Suprapubic skin (tissue), 4 donors: ENCODE results near the gene HS6ST1. TPM values are rescaled to one million over a fixed set of nuclear protein-coding genes. Genes with fewer than 3 reads are reported as not detected.
A peak's percentile ranks its signal among the peaks of the same experiment; 100 is the strongest.

Source experiments
- DNase-seq, 2 donors: peaks; one replicate each; pipeline ENCODE4 v3.0.0-alpha.2; 2019; ENCODE audit warnings: low spot score in 2 of 2
- H3K27ac ChIP-seq: fragments of 200-600 bp; sonication (generic); one replicate; pipeline ENCODE4 v1.5.1; 2019
- H3K27me3 ChIP-seq: fragments of 200-600 bp; sonication (generic); one replicate; pipeline ENCODE4 v1.5.1; 2019
- H3K36me3 ChIP-seq: fragments of 200-600 bp; sonication (generic); one replicate; pipeline ENCODE4 v1.5.1; 2019
- H3K4me1 ChIP-seq: fragments of 200-600 bp; sonication (generic); one replicate; pipeline ENCODE4 v1.5.1; 2019
- H3K4me3 ChIP-seq: fragments of 200-600 bp; sonication (generic); one replicate; pipeline ENCODE4 v1.5.1; 2019; ENCODE audit warnings: mild to moderate bottlenecking
- H3K9me3 ChIP-seq: fragments of 200-600 bp; sonication (generic); one replicate; pipeline ENCODE4 v1.5.1; 2019
- EP300 ChIP-seq: sonication (generic); formaldehyde crosslinking; IDR thresholded peaks from one replicate; pipeline ENCODE4 v1.6.1; 2017; ENCODE audit warnings: antibody characterized with exemption
- POLR2A ChIP-seq, 2 donors: fragments of 450-650 bp; IDR thresholded peaks; one replicate each; pipeline ENCODE4 v1.6.1; 2017; ENCODE audit warnings: antibody characterized with exemption in 2 of 2, mild to moderate bottlenecking in 2 of 2, moderate library complexity in 2 of 2
- POLR2AphosphoS5 ChIP-seq, 3 donors: sonication (generic); formaldehyde crosslinking; IDR thresholded peaks; one replicate each; pipeline ENCODE4 v1.6.1; 2017; ENCODE audit warnings: antibody characterized with exemption in 3 of 3
- WGBS: methylation state at CpG from one replicate; pipeline ENCODE4 v1.1.5; 2018; 5-methylcytosine and 5-hydroxymethylcytosine counted together
- total RNA-seq, 4 donors: library from RNA; depleted of rRNA; stranded (reverse); fragments of >200 nt; gene quantifications; one replicate each; pipeline ENCODE4 v1.1.0, GENCODE V29; 2016
- TF ChIP-seq, protein P1 (sequence below), 2 donors: fragments of 200-600 bp in 1 of 2; fragments of 450-650 bp in 1 of 2; sonication (generic) in 1 of 2; IDR thresholded peaks; one replicate each; pipeline ENCODE4 v1.5.1; 2016 to 2019; ENCODE audit warnings: antibody characterized with exemption in 2 of 2, mild to moderate bottlenecking in 1 of 2, moderate library complexity in 1 of 2

HS6ST1 gene
- total RNA-seq, 4 donors from 2014 or later, result 55.7 to 75.0 (median 67.3) TPM

GRCh38 chr2:128314348-128315121 lies 4.1 kb downstream of the HS6ST1 start:
- TF ChIP-seq POLR2A (IDR thresholded peaks at IDR 0.05), result no peak
- TF ChIP-seq, protein P1, sequence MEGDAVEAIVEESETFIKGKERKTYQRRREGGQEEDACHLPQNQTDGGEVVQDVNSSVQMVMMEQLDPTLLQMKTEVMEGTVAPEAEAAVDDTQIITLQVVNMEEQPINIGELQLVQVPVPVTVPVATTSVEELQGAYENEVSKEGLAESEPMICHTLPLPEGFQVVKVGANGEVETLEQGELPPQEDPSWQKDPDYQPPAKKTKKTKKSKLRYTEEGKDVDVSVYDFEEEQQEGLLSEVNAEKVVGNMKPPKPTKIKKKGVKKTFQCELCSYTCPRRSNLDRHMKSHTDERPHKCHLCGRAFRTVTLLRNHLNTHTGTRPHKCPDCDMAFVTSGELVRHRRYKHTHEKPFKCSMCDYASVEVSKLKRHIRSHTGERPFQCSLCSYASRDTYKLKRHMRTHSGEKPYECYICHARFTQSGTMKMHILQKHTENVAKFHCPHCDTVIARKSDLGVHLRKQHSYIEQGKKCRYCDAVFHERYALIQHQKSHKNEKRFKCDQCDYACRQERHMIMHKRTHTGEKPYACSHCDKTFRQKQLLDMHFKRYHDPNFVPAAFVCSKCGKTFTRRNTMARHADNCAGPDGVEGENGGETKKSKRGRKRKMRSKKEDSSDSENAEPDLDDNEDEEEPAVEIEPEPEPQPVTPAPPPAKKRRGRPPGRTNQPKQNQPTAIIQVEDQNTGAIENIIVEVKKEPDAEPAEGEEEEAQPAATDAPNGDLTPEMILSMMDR (IDR thresholded peaks at IDR 0.05), result no peak
- TF ChIP-seq EP300, result no peak
- no peak for TF ChIP-seq POLR2AphosphoS5 (IDR thresholded peaks at IDR 0.05)
- Histone ChIP-seq H3K36me3 (no peaks in the 10 kb centered on the region), H3K4me3 (peak overlapping the region; percentile 70), H3K27ac (no peak overlapping the region), H3K9me3 (no peaks in the 10 kb centered on the region), H3K4me1 (peaks cover 77% of the 10 kb centered on the region), H3K27me3 (no peaks in the 10 kb centered on the region)
- DNase-seq, result peak; percentile 57 to 74
- 64% methylated on average over 13 of the region's 20 CpGs for WGBS

- WGBS, result 65% methylated on average over 4 of the region's 4 CpGs
- no peaks in the 10 kb centered on the region for H3K27me3 ChIP-seq
- H3K27ac ChIP-seq, result no peak overlapping the region
- H3K36me3 ChIP-seq, result no peaks in the 10 kb centered on the region
- H3K9me3 ChIP-seq, result no peaks in the 10 kb centered on the region
- peaks cover 76% of the 10 kb centered on the region for H3K4me1 ChIP-seq
- DNase-seq, result peak in 1 of 2 donors; percentile 28
- peak overlapping the region; percentile 70 for H3K4me3 ChIP-seq
- TF ChIP-seq POLR2AphosphoS5 (IDR thresholded peaks at IDR 0.05), result no peak
- no peak for TF ChIP-seq POLR2A (IDR thresholded peaks at IDR 0.05)
Measured at GRCh38 chr2:128313931-128314347, 4.7 kb downstream of the HS6ST1 start.

- WGBS, result 39% methylated on average over 8 of the region's 8 CpGs
- Histone ChIP-seq H3K9me3 (no peaks in the 10 kb centered on the region), H3K4me3 (peak overlapping the region; percentile 11), H3K36me3 (no peaks in the 10 kb centered on the region), H3K27me3 (no peaks in the 10 kb centered on the region), H3K27ac (no peak overlapping the region), H3K4me1 (peaks cover 81% of the 10 kb centered on the region)
- peak; percentile 53 to 54 for DNase-seq
- TF ChIP-seq POLR2A (IDR thresholded peaks at IDR 0.05), result no peak
- TF ChIP-seq, protein P1 (IDR thresholded peaks at IDR 0.05), result peak in 1 of 2 donors; percentile 31
Measured at GRCh38 chr2:128313091-128313836, 5.4 kb downstream of the HS6ST1 start.

DNA sequence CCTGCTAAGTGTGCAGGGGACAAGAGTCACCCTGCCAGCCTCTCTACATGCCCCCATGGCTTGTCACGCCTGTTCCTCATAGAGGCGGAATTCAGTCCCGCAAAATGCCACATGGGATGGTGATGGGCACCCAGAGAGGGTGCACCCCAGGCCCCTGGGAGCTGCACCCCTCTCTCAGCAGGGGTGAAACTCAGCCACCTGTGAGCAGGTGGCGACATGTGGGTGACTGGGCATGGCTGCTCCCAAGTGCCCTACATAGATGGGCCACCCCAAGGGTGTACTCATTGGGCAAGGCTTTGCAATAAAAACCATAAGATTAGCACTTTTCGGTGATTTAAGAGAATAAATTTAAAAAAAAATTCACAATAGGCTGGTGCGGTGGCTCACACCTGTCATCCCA lies 6.3 kb downstream of the HS6ST1 start:
- no peak for DNase-seq
- Histone ChIP-seq H3K4me3 (no peak overlapping the region), H3K27ac (no peak overlapping the region), H3K27me3 (no peaks in the 10 kb centered on the region), H3K9me3 (no peaks in the 10 kb centered on the region), H3K4me1 (peaks cover 90% of the 10 kb centered on the region), H3K36me3 (no peaks in the 10 kb centered on the region)
- TF ChIP-seq, protein P1 (IDR thresholded peaks at IDR 0.05), result no peak
- no peak for TF ChIP-seq POLR2A (IDR thresholded peaks at IDR 0.05)
- no peak for TF ChIP-seq POLR2AphosphoS5 (IDR thresholded peaks at IDR 0.05)
- no peak for TF ChIP-seq EP300
- 84% methylated on average over 6 of the region's 6 CpGs for WGBS

DNA sequence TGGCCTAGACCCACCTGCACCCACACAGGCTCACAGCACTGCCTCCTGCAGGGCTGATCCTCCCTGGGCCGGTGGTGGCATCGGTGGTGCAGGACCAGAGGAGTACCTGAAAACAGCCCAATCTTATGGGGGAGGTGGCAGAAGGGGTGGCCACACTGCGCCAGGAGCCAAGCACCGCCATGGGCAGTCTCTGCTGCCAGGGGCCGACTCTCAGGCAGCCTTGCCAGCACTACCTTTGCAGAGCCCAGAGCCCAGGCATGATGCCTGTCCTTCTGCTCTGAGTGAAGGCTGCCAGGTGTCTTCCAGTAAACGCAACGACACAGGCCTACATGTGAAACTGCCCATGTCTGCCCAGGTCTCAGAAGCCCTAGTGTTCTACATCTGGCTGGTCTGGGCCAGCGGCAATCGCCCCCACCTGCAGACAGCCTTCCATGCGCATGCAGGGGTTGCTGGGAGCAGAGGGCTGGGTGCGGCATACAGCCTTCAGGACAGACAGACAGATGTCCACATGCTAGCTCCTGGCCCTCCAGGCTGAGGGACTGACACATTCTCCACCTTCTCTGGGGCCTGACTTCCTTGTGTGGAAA lies 6.8 kb downstream of the HS6ST1 start:
- no peaks in the 10 kb centered on the region for H3K9me3 ChIP-seq
- WGBS, result 89% methylated on average over 6 of the region's 11 CpGs
- peak; percentile 57 to 69 for DNase-seq
- no peak overlapping the region for H3K27ac ChIP-seq
- TF ChIP-seq, protein P1 (IDR thresholded peaks at IDR 0.05), result no peak
- TF ChIP-seq EP300 (no peak), POLR2A (IDR thresholded peaks at IDR 0.05) (no peak), POLR2AphosphoS5 (IDR thresholded peaks at IDR 0.05) (no peak)
- H3K4me3 ChIP-seq, result no peak overlapping the region
- peaks cover 90% of the 10 kb centered on the region for H3K4me1 ChIP-seq
- H3K27me3 ChIP-seq, result no peaks in the 10 kb centered on the region
- no peaks in the 10 kb centered on the region for H3K36me3 ChIP-seq
